D721Med (cell line): ENCODE results near the gene FAM114A2.

Experiments
- DNase-seq: peaks from one replicate; pipeline ENCODE4 v3.0.0; 2011; ENCODE audit warnings: low spot score; ENCODE audit not compliant: insufficient read length
- FAIRE-seq: peaks from 2 replicates; lab custom pipeline; 2011; peaks lifted over from hg19 to GRCh38; lab: Jason Lieb, UNC
- CTCF ChIP-seq: IDR thresholded peaks from 2 replicates; pipeline ENCODE4 v1.5.1; 2012; ENCODE audit warnings: mild to moderate bottlenecking, control low read depth; ENCODE audit not compliant: insufficient read depth; ENCODE audit errors: missing control alignments

Gene FAM114A2

GRCh38 chr5:153964191-153964879 lies 74.4 kb downstream of the FAM114A2 start:
- FAIRE-seq = no peak
- no peak for TF ChIP-seq CTCF

GRCh38 chr5:153960269-153961215 lies 78.2 kb downstream of the FAM114A2 start:
- FAIRE-seq (no peak), DNase-seq (no peak)
- TF ChIP-seq CTCF = no peak

More at GRCh38 chr5:153964191-153964879, 74.4 kb downstream of the FAM114A2 start:
- DNase-seq = no peak

DNA sequence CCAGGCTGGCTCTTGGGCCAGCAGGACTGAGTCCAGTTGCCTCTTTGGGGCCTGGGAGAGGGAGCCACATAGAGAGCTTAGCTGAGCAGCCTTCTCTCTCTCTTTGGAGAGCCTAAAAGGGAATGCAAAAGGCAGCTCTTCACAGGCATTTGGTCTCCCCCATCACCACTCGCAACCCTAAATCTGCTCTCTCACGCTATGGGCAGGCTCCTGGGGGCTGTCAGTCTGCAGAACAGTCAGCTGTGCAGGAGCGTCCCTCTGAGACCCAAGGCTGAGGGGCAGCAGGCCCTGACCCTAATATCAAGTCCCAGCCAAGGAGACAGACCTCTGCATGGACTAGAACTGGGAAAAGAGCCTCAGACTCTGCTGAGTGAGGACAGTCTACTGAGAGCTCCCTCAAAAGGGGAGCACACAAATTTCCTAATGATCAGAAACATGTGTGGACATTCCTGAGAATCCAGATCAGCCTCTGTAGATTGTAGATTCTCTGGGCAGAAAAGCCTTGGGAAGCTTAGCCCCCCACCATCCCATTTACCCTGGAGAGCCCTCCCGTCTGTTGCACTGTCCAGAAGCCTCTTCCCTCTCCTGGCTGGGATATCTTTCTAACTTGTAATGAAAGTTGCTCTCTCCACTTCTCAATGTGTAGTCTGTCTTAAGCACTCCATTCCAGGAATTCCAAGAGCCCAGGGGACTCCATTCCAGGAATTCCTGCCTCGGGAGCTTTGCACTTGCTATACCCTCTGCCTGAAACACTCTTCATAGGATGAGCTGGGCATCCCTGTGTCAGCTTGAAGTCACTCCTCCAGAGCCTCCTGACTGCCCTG lies 79.4 kb downstream of the FAM114A2 start:
- no peak for TF ChIP-seq CTCF
- no peak for DNase-seq
- no peak for FAIRE-seq

DNA sequence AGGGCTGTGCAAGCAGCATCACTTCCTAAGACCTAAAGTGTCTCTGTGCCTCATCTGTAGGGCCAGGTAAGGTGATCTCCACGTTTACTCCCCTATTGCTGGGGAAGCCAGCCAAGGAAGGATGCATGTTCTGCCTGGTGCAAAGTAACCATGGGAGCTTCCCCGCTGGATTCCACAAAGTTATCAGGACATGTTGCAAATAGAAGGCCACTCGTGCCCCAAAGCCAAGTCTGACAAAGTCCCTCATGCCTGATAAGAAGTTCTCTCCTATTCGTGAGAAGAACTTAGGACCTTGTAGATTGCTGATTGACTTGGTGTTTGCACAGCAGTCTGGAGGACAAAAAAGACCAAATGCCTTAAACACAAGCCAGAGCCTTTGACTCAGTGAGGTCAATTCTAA lies 81.5 kb downstream of the FAM114A2 start:
- DNase-seq (no peak), FAIRE-seq (no peak)
- no peak for TF ChIP-seq CTCF

DNA sequence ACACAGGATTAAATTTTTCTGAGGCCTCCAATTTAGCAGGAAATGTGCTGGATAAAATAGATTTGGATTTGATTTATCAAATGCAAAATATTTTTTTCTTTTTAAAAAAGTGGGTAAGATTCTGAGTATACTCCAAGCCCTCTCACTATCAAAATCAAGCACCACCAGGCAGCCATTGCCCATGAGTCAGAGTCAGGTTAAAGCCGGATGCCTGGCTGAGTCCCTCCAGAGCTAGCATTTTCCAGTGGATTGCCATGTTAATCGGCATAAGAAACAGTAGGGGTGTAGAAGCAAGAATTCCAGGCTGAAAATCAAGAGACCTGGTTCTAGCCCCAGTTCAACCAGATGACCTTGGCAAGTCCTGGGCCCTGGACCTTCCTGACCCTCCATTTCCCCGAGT lies 85.3 kb downstream of the FAM114A2 start:
- FAIRE-seq (no peak), DNase-seq (no peak)

DNA sequence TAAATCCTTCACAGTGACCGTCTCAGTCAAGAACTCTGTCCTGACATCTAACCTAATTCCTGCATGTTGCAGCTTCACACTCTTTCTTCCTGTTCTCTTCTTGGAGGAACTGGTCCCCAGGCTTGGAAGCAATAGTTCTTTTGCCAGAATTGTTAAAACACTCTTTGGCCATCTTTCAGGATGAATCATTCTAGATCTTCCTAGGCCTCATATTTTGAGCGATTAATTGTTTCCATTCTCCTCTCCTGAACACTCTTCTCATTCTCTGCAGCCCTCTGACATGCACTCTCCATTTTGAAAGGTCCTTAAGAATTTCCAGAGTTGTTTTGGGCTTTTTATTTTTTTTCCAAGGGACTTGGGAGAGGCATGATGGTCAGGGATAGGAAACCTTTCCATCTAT lies 85.8 kb downstream of the FAM114A2 start:
- no peak for TF ChIP-seq CTCF
- no peak for FAIRE-seq
- no peak for DNase-seq

More for the DNA sequence above, 85.3 kb downstream of the FAM114A2 start:
- TF ChIP-seq CTCF = no peak
